CD1c-positive myeloid dendritic cell (primary cell): ENCODE data around the gene HMCN1.

Experiments used
- DNase-seq: peaks from one replicate; pipeline ENCODE4 v3.0.0-alpha.2; 2016; ENCODE audit errors: extremely low spot score

Gene HMCN1

GRCh38 chr1:185804206-185804605, 70.0 kb downstream of the HMCN1 start:
- DNase-seq: no peak

GRCh38 chr1:185804608-185805007, 70.4 kb downstream of the HMCN1 start:
- DNase-seq: no peak

GRCh38 chr1:185807275-185807674, 73.1 kb downstream of the HMCN1 start:
- DNase-seq: no peak

- DNase-seq: no peak
These were observed 74.4 kb downstream of the HMCN1 start for GRCh38 chr1:185808631-185809030.

- no peak for DNase-seq
These were observed 77.0 kb downstream of the HMCN1 start for GRCh38 chr1:185811073-185811709.

GRCh38 chr1:185812934-185813333, 78.7 kb downstream of the HMCN1 start:
- no peak for DNase-seq

- DNase-seq: peak; percentile 40
These were observed 79.3 kb downstream of the HMCN1 start for GRCh38 chr1:185813401-185813979.

GRCh38 chr1:185816460-185816859, 82.3 kb downstream of the HMCN1 start:
- DNase-seq: no peak

GRCh38 chr1:185819798-185820197, 85.6 kb downstream of the HMCN1 start:
- no peak for DNase-seq

GRCh38 chr1:185821612-185822385, 87.6 kb downstream of the HMCN1 start:
- DNase-seq: no peak

- no peak for DNase-seq
These were observed 89.3 kb downstream of the HMCN1 start for GRCh38 chr1:185823467-185823866.

- no peak for DNase-seq
These were observed 89.9 kb downstream of the HMCN1 start for GRCh38 chr1:185824106-185824505.

- no peak for DNase-seq
These were observed 91.4 kb downstream of the HMCN1 start for GRCh38 chr1:185825556-185825955.

GRCh38 chr1:185834371-185834905, 100.2 kb downstream of the HMCN1 start:
- DNase-seq: no peak

- DNase-seq: no peak
These were observed 101.0 kb downstream of the HMCN1 start for GRCh38 chr1:185835191-185835590.

- DNase-seq: no peak
These were observed 103.5 kb downstream of the HMCN1 start for GRCh38 chr1:185837711-185838110.

GRCh38 chr1:185838111-185838510, 103.9 kb downstream of the HMCN1 start:
- no peak for DNase-seq

GRCh38 chr1:185840880-185841279, 106.7 kb downstream of the HMCN1 start:
- no peak for DNase-seq

GRCh38 chr1:185843297-185843869, 109.2 kb downstream of the HMCN1 start:
- DNase-seq: no peak

GRCh38 chr1:185843986-185844385, 109.8 kb downstream of the HMCN1 start:
- DNase-seq: no peak

- no peak for DNase-seq
These were observed 112.7 kb downstream of the HMCN1 start for GRCh38 chr1:185846672-185847444.

GRCh38 chr1:185849014-185849413, 114.8 kb downstream of the HMCN1 start:
- no peak for DNase-seq
